NB4 (cell line): ENCODE results near the gene ABCF2.

Source experiments
- POLR2A ChIP-seq: IDR thresholded peaks from 2 replicates; pipeline ENCODE4 v1.6.1; 2011; ENCODE audit warnings: mild to moderate bottlenecking; ENCODE audit not compliant: insufficient read length; ENCODE audit errors: extremely low read depth
- TF ChIP-seq, protein P1 (sequence below): IDR thresholded peaks from one replicate; pipeline ENCODE4 v1.5.1; 2012; ENCODE audit warnings: low read depth, low read length

DNA sequence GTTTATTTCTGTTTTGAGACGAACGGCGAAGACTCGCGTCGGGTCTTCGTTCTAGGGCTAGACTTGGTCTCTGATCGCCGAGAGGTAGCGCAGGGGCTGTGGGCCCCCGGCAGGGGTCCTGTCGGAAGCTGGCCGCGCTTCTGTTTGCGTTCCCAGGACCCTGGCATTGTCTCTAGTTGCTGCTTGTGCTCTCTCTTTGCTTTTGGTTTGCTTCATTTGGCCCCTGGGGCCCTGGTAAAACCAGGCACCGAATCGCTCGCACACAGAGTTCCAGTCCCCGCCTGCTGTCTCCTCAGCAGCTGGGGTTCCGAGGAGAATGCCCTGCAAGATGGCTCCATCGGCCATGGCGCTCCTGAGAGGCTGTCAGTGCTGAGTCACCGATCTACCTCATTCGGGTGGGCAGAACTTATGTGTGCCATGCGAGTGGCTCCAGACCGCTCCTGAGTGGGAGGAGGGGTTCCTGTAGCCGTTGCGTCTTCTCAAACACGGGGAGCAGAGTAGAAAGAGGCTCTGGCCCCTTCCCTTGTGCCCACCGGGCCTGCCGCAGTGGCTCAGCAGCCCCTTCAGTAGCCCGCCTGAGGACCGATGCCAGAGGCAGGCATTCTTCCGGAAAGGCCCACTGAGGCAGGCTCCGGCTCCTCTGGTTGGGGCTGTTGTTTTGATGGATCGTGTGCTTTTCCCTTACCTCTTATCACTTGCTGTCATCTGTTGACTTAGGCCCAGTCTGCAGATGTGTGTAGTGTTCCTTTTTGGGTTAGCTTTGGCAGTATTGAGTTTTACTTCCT, 6.1 kb upstream of the ABCF2 start:
- TF ChIP-seq, protein P1, sequence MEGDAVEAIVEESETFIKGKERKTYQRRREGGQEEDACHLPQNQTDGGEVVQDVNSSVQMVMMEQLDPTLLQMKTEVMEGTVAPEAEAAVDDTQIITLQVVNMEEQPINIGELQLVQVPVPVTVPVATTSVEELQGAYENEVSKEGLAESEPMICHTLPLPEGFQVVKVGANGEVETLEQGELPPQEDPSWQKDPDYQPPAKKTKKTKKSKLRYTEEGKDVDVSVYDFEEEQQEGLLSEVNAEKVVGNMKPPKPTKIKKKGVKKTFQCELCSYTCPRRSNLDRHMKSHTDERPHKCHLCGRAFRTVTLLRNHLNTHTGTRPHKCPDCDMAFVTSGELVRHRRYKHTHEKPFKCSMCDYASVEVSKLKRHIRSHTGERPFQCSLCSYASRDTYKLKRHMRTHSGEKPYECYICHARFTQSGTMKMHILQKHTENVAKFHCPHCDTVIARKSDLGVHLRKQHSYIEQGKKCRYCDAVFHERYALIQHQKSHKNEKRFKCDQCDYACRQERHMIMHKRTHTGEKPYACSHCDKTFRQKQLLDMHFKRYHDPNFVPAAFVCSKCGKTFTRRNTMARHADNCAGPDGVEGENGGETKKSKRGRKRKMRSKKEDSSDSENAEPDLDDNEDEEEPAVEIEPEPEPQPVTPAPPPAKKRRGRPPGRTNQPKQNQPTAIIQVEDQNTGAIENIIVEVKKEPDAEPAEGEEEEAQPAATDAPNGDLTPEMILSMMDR = no peak
- TF ChIP-seq POLR2A = peak; percentile 28
